ENCODE results near the gene NELFA. TPM values are rescaled to one million over a fixed set of nuclear protein-coding genes. Genes with fewer than 3 reads are reported as not detected.

The NELFA gene
- total RNA-seq, 1 experiment from 2014 or later: 27.0 TPM

DNA sequence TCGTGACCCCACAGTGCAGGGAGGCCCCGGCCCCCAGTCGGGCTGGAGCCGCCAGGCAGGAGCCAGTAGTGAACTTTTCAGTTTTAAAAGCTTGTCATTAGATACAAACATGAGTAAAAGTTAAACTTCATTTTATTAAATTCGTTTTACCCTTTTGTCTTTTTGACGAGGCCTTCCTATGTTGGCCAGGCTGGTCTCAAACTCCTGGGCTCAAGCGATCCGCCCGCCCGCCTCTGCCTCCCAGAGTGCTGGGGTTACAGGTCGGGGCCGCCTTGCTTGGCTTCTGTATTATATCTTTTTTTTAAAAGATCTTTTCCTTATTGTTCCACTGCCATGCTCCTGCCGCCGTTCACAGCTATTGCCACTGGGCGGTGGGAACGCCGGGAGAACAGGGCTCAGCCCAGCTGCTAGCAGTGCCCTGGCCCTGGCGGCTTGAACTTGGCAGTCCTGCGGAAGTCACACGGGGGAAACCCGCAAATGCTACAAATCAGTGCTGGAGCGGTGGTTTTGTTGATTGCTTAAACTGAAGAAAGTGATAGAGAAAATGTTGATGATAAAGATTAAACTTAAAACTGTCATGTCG lies 968 bp upstream of the NELFA start:
- peak; percentile 5 for DNase-seq (ENCODE audit: low read depth, low spot score)
- TF ChIP-seq, protein P1, sequence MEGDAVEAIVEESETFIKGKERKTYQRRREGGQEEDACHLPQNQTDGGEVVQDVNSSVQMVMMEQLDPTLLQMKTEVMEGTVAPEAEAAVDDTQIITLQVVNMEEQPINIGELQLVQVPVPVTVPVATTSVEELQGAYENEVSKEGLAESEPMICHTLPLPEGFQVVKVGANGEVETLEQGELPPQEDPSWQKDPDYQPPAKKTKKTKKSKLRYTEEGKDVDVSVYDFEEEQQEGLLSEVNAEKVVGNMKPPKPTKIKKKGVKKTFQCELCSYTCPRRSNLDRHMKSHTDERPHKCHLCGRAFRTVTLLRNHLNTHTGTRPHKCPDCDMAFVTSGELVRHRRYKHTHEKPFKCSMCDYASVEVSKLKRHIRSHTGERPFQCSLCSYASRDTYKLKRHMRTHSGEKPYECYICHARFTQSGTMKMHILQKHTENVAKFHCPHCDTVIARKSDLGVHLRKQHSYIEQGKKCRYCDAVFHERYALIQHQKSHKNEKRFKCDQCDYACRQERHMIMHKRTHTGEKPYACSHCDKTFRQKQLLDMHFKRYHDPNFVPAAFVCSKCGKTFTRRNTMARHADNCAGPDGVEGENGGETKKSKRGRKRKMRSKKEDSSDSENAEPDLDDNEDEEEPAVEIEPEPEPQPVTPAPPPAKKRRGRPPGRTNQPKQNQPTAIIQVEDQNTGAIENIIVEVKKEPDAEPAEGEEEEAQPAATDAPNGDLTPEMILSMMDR (IDR thresholded peaks at IDR 0.05): peak; percentile 35
- TF ChIP-seq, protein P2, sequence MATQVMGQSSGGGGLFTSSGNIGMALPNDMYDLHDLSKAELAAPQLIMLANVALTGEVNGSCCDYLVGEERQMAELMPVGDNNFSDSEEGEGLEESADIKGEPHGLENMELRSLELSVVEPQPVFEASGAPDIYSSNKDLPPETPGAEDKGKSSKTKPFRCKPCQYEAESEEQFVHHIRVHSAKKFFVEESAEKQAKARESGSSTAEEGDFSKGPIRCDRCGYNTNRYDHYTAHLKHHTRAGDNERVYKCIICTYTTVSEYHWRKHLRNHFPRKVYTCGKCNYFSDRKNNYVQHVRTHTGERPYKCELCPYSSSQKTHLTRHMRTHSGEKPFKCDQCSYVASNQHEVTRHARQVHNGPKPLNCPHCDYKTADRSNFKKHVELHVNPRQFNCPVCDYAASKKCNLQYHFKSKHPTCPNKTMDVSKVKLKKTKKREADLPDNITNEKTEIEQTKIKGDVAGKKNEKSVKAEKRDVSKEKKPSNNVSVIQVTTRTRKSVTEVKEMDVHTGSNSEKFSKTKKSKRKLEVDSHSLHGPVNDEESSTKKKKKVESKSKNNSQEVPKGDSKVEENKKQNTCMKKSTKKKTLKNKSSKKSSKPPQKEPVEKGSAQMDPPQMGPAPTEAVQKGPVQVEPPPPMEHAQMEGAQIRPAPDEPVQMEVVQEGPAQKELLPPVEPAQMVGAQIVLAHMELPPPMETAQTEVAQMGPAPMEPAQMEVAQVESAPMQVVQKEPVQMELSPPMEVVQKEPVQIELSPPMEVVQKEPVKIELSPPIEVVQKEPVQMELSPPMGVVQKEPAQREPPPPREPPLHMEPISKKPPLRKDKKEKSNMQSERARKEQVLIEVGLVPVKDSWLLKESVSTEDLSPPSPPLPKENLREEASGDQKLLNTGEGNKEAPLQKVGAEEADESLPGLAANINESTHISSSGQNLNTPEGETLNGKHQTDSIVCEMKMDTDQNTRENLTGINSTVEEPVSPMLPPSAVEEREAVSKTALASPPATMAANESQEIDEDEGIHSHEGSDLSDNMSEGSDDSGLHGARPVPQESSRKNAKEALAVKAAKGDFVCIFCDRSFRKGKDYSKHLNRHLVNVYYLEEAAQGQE (IDR thresholded peaks at IDR 0.05; ENCODE audit: insufficient read depth in 1 of 2, low read depth in 2 of 2, low read length in 1 of 2): 0 out of 4 replicates have a peak, but pooled peaks of 1 of the 2 experiments have one; percentile 49
- no peak for TF ChIP-seq POLR2AphosphoS5 (IDR thresholded peaks at IDR 0.05; ENCODE audit: low read depth, low read length)
- no peaks in the 10 kb centered on the region for H3K9me3 ChIP-seq (ENCODE audit: control insufficient read depth, insufficient read depth, low read depth, low read length)
- POLR2A ChIA-PET: interaction anchor here (0.6 kb wide), 1 partner anchor 31 kb away, joined by 4 read pairs; no protein-coding TSS in a partner anchor
- BruUV-seq (replicated peaks): no TSS peak
- no peaks in the 10 kb centered on the region for H3K4me1 ChIP-seq (ENCODE audit: control insufficient read depth, insufficient read depth, low read length)
- H3K27me3 ChIP-seq (ENCODE audit: control insufficient read depth, insufficient read depth, low read length): no peaks in the 10 kb centered on the region
- H3K27ac ChIP-seq (ENCODE audit: low read length): peak overlapping the region; percentile 84
- H3K4me3 ChIP-seq (ENCODE audit: low read depth in 2 of 2, low read length in 2 of 2): peak overlapping the region; percentile 60 to 69
- CTCF ChIA-PET: no interaction called here
- H3K36me3 ChIP-seq (ENCODE audit: control insufficient read depth, insufficient read depth, low read length): peaks cover 3% of the 10 kb centered on the region; the same call in 1 of the 2 replicates
- peak; percentile 73 for ATAC-seq
- intact Hi-C loops (cut with micrococcal nuclease; ENCODE audit: unreplicated experiment): no loop called here
- in situ Hi-C loops (cut with HindIII; ENCODE audit: low pct_unique_long_range_greater_than_20kb, low sequenced_read_pairs): no loop called here

DNA sequence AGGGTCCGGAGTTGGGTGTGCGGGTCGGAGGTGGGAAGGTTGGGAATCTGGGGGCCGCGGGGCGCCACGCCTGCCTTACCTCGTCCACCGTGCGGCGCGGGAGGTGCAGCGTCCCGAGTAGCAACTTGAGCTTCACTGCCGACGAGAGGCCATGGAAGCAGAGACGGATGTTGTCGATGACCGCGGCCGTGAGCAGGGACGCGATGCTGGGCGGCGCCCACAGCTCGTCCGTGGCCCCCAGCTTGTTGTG lies 178 bp downstream of the NELFA start:
- ChIA-PET POLR2A (interaction anchor here (0.5 kb wide), 1 partner anchor 134 kb away, joined by 5 read pairs; no protein-coding TSS in a partner anchor), CTCF (no interaction called here)
- H3K36me3 ChIP-seq (ENCODE audit: control insufficient read depth, insufficient read depth, low read length): peaks cover 3% of the 10 kb centered on the region; the same call in 1 of the 2 replicates
- H3K9me3 ChIP-seq (ENCODE audit: control insufficient read depth, insufficient read depth, low read depth, low read length): no peaks in the 10 kb centered on the region
- no TSS peak for BruUV-seq (replicated peaks)
- H3K27me3 ChIP-seq (ENCODE audit: control insufficient read depth, insufficient read depth, low read length): no peaks in the 10 kb centered on the region
- intact Hi-C loops (cut with micrococcal nuclease; ENCODE audit: unreplicated experiment) (no loop called here), in situ Hi-C loops (cut with HindIII; ENCODE audit: low pct_unique_long_range_greater_than_20kb, low sequenced_read_pairs) (no loop called here)
- H3K27ac ChIP-seq (ENCODE audit: low read length): peak overlapping the region; percentile 84
- DNase-seq (ENCODE audit: low read depth, low spot score): no peak
- H3K4me1 ChIP-seq (ENCODE audit: control insufficient read depth, insufficient read depth, low read length): no peaks in the 10 kb centered on the region
- ATAC-seq: peak; percentile 44
- peak overlapping the region; percentile 60 to 69 for H3K4me3 ChIP-seq (ENCODE audit: low read depth in 2 of 2, low read length in 2 of 2)
- 0 out of 2 replicates have a peak, but pooled peaks have one; percentile 55 for TF ChIP-seq SIN3A (IDR thresholded peaks at IDR 0.05; ENCODE audit: borderline replicate concordance, insufficient read depth, low read depth, low read length)
- TF ChIP-seq POLR2AphosphoS5 (IDR thresholded peaks at IDR 0.05; ENCODE audit: low read depth, low read length): no peak
- TF ChIP-seq, protein P1 (IDR thresholded peaks at IDR 0.05): no peak
- TF ChIP-seq, protein P2 (IDR thresholded peaks at IDR 0.05; ENCODE audit: insufficient read depth in 1 of 2, low read depth in 2 of 2, low read length in 1 of 2): peak in 1 of 2 experiments; percentile 54; a peak in 1 of 4 replicates
- TF ChIP-seq TCF7L2 (IDR thresholded peaks at IDR 0.05; ENCODE audit: low read depth, low read length): no peak
